OCI-LY3 (cell line): Measurements from ENCODE around the gene ACKR4.

Source experiments
- EZH2phosphoT487 ChIP-seq: fragments of 200-600 bp; shearing (Covaris generic); IDR thresholded peaks from 2 replicates; pipeline ENCODE4 v1.6.1; 2018; ENCODE audit warnings: antibody characterized with exemption, mixed run types, low read depth
- TF ChIP-seq, protein P1 (sequence below): fragments of 200-600, 300-600 bp; sonication (generic); IDR thresholded peaks from 2 replicates; pipeline ENCODE4 v1.5.1; 2014; ENCODE audit warnings: antibody characterized with exemption, low read length, low read depth

DNA sequence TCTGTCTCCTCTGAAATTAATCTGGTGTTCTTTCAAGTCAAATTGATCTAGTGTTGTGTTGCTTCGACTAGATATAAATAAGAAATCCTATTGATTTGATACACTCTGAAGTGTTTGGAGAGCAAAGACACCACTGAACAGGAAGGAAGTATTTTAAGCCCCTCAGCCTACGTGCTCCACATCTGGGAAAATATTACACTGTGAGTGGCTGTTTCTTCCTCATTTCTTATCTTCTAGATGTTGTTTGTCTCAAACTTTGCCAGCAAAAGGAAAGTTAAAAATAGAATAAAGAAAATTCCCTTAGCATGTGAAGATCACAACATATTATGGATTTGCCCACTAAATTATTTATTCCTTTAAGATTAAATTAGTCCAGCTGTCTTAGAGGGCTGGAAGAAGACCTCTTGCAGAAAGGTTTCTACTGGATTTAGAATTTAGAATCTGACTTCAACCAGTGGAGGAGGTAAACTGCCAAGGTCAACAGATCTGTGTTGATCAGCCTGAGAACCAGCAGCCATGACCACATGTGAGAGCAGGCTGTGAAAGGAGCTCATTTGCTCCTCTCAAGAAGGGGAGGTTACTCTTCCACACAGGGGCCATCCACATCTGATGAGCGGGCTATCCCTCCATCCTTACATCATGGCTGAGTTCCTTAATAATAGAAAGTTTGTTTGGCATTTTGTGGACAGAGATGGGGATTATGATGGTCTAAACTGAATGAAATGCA is 46.3 kb upstream of the ACKR4 start:
- TF ChIP-seq, protein P1, sequence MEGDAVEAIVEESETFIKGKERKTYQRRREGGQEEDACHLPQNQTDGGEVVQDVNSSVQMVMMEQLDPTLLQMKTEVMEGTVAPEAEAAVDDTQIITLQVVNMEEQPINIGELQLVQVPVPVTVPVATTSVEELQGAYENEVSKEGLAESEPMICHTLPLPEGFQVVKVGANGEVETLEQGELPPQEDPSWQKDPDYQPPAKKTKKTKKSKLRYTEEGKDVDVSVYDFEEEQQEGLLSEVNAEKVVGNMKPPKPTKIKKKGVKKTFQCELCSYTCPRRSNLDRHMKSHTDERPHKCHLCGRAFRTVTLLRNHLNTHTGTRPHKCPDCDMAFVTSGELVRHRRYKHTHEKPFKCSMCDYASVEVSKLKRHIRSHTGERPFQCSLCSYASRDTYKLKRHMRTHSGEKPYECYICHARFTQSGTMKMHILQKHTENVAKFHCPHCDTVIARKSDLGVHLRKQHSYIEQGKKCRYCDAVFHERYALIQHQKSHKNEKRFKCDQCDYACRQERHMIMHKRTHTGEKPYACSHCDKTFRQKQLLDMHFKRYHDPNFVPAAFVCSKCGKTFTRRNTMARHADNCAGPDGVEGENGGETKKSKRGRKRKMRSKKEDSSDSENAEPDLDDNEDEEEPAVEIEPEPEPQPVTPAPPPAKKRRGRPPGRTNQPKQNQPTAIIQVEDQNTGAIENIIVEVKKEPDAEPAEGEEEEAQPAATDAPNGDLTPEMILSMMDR, result no peak
- TF ChIP-seq EZH2phosphoT487, result no peak
